ENCODE measurements around the gene RNF222.
"Not testable (repeated sequence)": the region's sequence is repeated elsewhere in the genome, so short reads cannot be mapped to it uniquely, and the experiment has no call there.

DNA sequence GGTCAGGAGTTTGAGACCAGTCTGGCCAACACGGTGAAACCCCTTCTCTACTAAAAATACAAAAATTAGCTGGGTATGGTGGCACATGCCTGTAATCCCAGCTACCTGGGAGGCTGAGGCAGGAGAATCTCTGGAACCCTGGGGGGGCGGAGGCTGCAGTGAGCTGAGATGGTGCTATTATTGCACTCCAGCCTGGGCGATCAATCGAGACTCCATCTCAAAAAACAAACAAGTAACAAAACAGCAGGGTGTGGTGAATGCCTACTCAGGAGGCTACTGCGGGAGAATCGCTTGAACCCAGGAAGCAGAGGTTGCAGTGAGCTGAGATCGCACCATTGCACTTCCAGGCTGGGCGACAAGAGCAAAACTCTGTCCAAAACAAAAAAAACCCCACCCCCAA is 19.5 kb downstream of the RNF222 start:
- TF ChIP-seq, protein P1, sequence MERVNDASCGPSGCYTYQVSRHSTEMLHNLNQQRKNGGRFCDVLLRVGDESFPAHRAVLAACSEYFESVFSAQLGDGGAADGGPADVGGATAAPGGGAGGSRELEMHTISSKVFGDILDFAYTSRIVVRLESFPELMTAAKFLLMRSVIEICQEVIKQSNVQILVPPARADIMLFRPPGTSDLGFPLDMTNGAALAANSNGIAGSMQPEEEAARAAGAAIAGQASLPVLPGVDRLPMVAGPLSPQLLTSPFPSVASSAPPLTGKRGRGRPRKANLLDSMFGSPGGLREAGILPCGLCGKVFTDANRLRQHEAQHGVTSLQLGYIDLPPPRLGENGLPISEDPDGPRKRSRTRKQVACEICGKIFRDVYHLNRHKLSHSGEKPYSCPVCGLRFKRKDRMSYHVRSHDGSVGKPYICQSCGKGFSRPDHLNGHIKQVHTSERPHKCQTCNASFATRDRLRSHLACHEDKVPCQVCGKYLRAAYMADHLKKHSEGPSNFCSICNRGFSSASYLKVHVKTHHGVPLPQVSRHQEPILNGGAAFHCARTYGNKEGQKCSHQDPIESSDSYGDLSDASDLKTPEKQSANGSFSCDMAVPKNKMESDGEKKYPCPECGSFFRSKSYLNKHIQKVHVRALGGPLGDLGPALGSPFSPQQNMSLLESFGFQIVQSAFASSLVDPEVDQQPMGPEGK (CRISPR knock-in tag; IDR thresholded peaks at IDR 0.05; ENCODE audit: borderline replicate concordance): not testable (repeated sequence)
- TF ChIP-seq PPARA (CRISPR knock-in tag; IDR thresholded peaks at IDR 0.05; ENCODE audit: borderline replicate concordance); TOX (CRISPR knock-in tag; IDR thresholded peaks at IDR 0.05; ENCODE audit: borderline replicate concordance); ARNTL (CRISPR knock-in tag; IDR thresholded peaks at IDR 0.05; ENCODE audit: borderline replicate concordance, low read depth); ZC3H10 (CRISPR knock-in tag; IDR thresholded peaks at IDR 0.05); GLIS3 (CRISPR knock-in tag; IDR thresholded peaks at IDR 0.05); ZFP3 (CRISPR knock-in tag; IDR thresholded peaks at IDR 0.05); ISL1 (CRISPR knock-in tag; IDR thresholded peaks at IDR 0.05); RARB (CRISPR knock-in tag; IDR thresholded peaks at IDR 0.05): not testable (repeated sequence)
- TF ChIP-seq, protein P2, sequence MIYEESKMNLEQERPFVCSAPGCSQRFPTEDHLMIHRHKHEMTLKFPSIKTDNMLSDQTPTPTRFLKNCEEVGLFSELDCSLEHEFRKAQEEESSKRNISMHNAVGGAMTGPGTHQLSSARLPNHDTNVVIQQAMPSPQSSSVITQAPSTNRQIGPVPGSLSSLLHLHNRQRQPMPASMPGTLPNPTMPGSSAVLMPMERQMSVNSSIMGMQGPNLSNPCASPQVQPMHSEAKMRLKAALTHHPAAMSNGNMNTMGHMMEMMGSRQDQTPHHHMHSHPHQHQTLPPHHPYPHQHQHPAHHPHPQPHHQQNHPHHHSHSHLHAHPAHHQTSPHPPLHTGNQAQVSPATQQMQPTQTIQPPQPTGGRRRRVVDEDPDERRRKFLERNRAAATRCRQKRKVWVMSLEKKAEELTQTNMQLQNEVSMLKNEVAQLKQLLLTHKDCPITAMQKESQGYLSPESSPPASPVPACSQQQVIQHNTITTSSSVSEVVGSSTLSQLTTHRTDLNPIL (CRISPR knock-in tag; IDR thresholded peaks at IDR 0.05; ENCODE audit: low read depth): not testable (repeated sequence)

Data from SK-N-SH treated with all-trans-retinoic acid at 6 μM for 48 hours (cell line).